Measurements from ENCODE around the gene PODXL2. TPM values are rescaled to one million over a fixed set of nuclear protein-coding genes. Genes with fewer than 3 reads are reported as not detected.
A peak's percentile ranks its signal among the peaks of the same experiment; 100 is the strongest.

Gene PODXL2
- total RNA-seq, 1 donor from 2014 or later, result 1.6 TPM

- Histone ChIP-seq H3K4me3 (peak within 1 kb of the TSS; percentile 83 to 89), H3K4me1 (peaks cover 3 to 18% of the 10 kb centered on the region in 2 donors)
- intact Hi-C loops (cut with DNase I), result loop anchor here (1.0 to 10.0 kb wide), 8 partner anchors 7 to 1284 kb away; partner anchors contain the start of genes ACAD9, MCM2, PODXL2 and RAB7A
Measured at GRCh38 chr3:127590593-127591465, 38.2 kb upstream of the PODXL2 start, which contains the start of gene TPRA1. Gene TPRA1, minus strand, starts transcription at chr3:127590733. Its CDS starts 10,587 bp downstream, at chr3:127580146.

GRCh38 chr3:127593178-127593577 lies 35.8 kb upstream of the PODXL2 start:
- Histone ChIP-seq H3K9me3 (no peaks in the 10 kb centered on the region), H3K27ac (no peak overlapping the region), H3K4me3 (no peak overlapping the region), H3K27me3 (no peaks in the 10 kb centered on the region), H3K4me1 (peaks cover 3 to 18% of the 10 kb centered on the region in 2 donors), H3K36me3 (no peaks in the 10 kb centered on the region)
- no peak for TF ChIP-seq CTCF (IDR thresholded peaks at IDR 0.05)
- intact Hi-C loops (cut with DNase I), result loop anchor here (5.0 to 10.0 kb wide), 4 partner anchors 596 to 1282 kb away; partner anchors contain the start of genes ACAD9 and RAB7A
- DNase-seq (ENCODE audit: low spot score in 2 of 2), result no peak

More at GRCh38 chr3:127590593-127591465, 38.2 kb upstream of the PODXL2 start, which contains the start of gene TPRA1:
- DNase-seq (ENCODE audit: low spot score in 2 of 2), result peak; percentile 82 to 96
- Histone ChIP-seq H3K27me3 (no peaks in the 10 kb centered on the region), H3K9me3 (no peaks in the 10 kb centered on the region), H3K36me3 (no peaks in the 10 kb centered on the region), H3K27ac (peak within 1 kb of the TSS; percentile 89 to 90)
- peak in 1 of 3 experiments; percentile 30 for TF ChIP-seq CTCF (IDR thresholded peaks at IDR 0.05)

- no peak for DNase-seq (ENCODE audit: low spot score in 2 of 2)
- H3K36me3 ChIP-seq, result no peaks in the 10 kb centered on the region
- H3K4me1 ChIP-seq, result peaks cover 0 to 8% of the 10 kb centered on the region in 2 donors
- no peak for TF ChIP-seq CTCF (IDR thresholded peaks at IDR 0.05)
- no peaks in the 10 kb centered on the region for H3K9me3 ChIP-seq
- no peak overlapping the region for H3K4me3 ChIP-seq
- intact Hi-C loops (cut with DNase I), result loop anchor here (5.0 to 10.0 kb wide), 5 partner anchors 77 to 1279 kb away; partner anchors contain the start of genes ABTB1, ACAD9 and RAB7A
- H3K27me3 ChIP-seq, result no peaks in the 10 kb centered on the region
- H3K27ac ChIP-seq, result no peak overlapping the region
Measured at GRCh38 chr3:127595303-127595702, 33.7 kb upstream of the PODXL2 start.

GRCh38 chr3:127597020-127597771 lies 31.8 kb upstream of the PODXL2 start:
- Histone ChIP-seq H3K9me3 (no peaks in the 10 kb centered on the region), H3K27ac (no peak overlapping the region), H3K27me3 (no peaks in the 10 kb centered on the region), H3K4me1 (peaks cover 0 to 8% of the 10 kb centered on the region in 2 donors), H3K36me3 (no peaks in the 10 kb centered on the region), H3K4me3 (peak overlapping the region; percentile 64 to 69)
- DNase-seq (ENCODE audit: low spot score in 2 of 2), result no peak
- no peak for TF ChIP-seq CTCF (IDR thresholded peaks at IDR 0.05)
- intact Hi-C loops (cut with DNase I), result loop anchor here (5.0 to 10.0 kb wide), 5 partner anchors 75 to 1278 kb away; partner anchors contain the start of genes ABTB1, ACAD9 and RAB7A

- no peaks in the 10 kb centered on the region for H3K9me3 ChIP-seq
- DNase-seq (ENCODE audit: low spot score in 2 of 2), result no peak
- H3K27ac ChIP-seq, result peak overlapping the region; percentile 63 to 70
- no peaks in the 10 kb centered on the region for H3K27me3 ChIP-seq
- no peak for TF ChIP-seq CTCF (IDR thresholded peaks at IDR 0.05)
- no peaks in the 10 kb centered on the region for H3K36me3 ChIP-seq
- peak overlapping the region; percentile 64 to 69 for H3K4me3 ChIP-seq
- peaks cover 0 to 8% of the 10 kb centered on the region in 2 donors for H3K4me1 ChIP-seq
- intact Hi-C loops (cut with DNase I), result loop anchor here (1.0 to 10.0 kb wide), 6 partner anchors 9 to 1276 kb away; partner anchors contain the start of genes ABTB1, ACAD9, RAB7A and TPRA1
Measured at GRCh38 chr3:127598841-127599570, 30.0 kb upstream of the PODXL2 start.
